CD14-positive monocyte (primary cell): ENCODE results near the gene KREMEN1. TPM values are rescaled to one million over a fixed set of nuclear protein-coding genes. Genes with fewer than 3 reads are reported as not detected.
A peak's percentile ranks its signal among the peaks of the same experiment; 100 is the strongest.

Experiments used
- DNase-seq, 3 donors: peaks; one replicate each; pipeline ENCODE4 v3.0.0-alpha.2; 2011 to 2022
- H2AFZ ChIP-seq: 2 replicates; pipeline ENCODE4 v1.6.0; 2012; ENCODE audit warnings: mild to moderate bottlenecking, low read depth, low read length, inconsistent platforms; ENCODE audit not compliant: insufficient read depth, poor library complexity, severe bottlenecking
- H3K27ac ChIP-seq, 2 donors: 1 replicate in 1 of 2; 2 replicates in 1 of 2; pipeline ENCODE4 v1.5.1; 2012 to 2013; ENCODE audit warnings: low read length in 2 of 2, control low read depth in 1 of 2, inconsistent platforms in 1 of 2, low read depth in 1 of 2, mild to moderate bottlenecking in 1 of 2
- H3K27me3 ChIP-seq, 2 donors: one replicate each; pipeline versions ENCODE4 v1.6.0 to v1.6.1; 2011 to 2013; ENCODE audit warnings: low read length in 2 of 2; ENCODE audit not compliant: control insufficient read depth in 2 of 2, insufficient read depth in 2 of 2
- H3K36me3 ChIP-seq, 2 donors: replicated peaks in 1 of 2; 1 replicate in 1 of 2; 2 replicates in 1 of 2; pipeline versions ENCODE4 v1.5.1 to v1.6.1; 2012 to 2013; ENCODE audit warnings: low read length in 2 of 2, control low read depth in 1 of 2, inconsistent platforms in 1 of 2, mild to moderate bottlenecking in 1 of 2; ENCODE audit not compliant: insufficient read depth in 2 of 2, control insufficient read depth in 1 of 2
- H3K4me1 ChIP-seq, 2 donors: 1 replicate in 1 of 2; 2 replicates in 1 of 2; pipeline versions ENCODE4 v1.5.1 to v1.6.1; 2012 to 2013; ENCODE audit warnings: low read length in 2 of 2, control low read depth in 1 of 2, inconsistent platforms in 1 of 2, mild to moderate bottlenecking in 1 of 2, moderate library complexity in 1 of 2; ENCODE audit not compliant: insufficient read depth in 2 of 2, control insufficient read depth in 1 of 2
- H3K4me2 ChIP-seq: replicated peaks from 2 replicates; pipeline ENCODE3; 2012; ENCODE audit warnings: low read length, moderate library complexity, mild to moderate bottlenecking; ENCODE audit not compliant: poor library complexity, severe bottlenecking; ENCODE audit errors: extremely low read depth
- H3K4me3 ChIP-seq, 3 experiments: fragments of 200-600 bp in 1 of 3; sonication (generic) in 1 of 3; replicated peaks in 1 of 3; 1 replicate in 2 of 3; 2 replicates in 1 of 3; pipeline ENCODE4 v1.5.1; 2011 to 2013; ENCODE audit warnings: low read length in 3 of 3, mild to moderate bottlenecking in 3 of 3, control low read depth in 2 of 3, low read depth in 2 of 3, inconsistent platforms in 1 of 3, moderate library complexity in 1 of 3
- H3K79me2 ChIP-seq: 2 replicates; pipeline ENCODE4 v1.6.0; 2012; ENCODE audit warnings: mild to moderate bottlenecking, control low read depth, inconsistent platforms, low read length, moderate library complexity; ENCODE audit not compliant: insufficient read depth
- H3K9ac ChIP-seq: 2 replicates; pipeline ENCODE4 v1.6.0; 2017; ENCODE audit warnings: low read length, mild to moderate bottlenecking; ENCODE audit not compliant: insufficient read depth, poor library complexity, severe bottlenecking
- H3K9me3 ChIP-seq, 2 donors: replicated peaks in 1 of 2; 1 replicate in 1 of 2; 2 replicates in 1 of 2; pipeline versions ENCODE4 v1.5.1 to v1.6.1; 2012 to 2013; ENCODE audit warnings: low read length in 2 of 2, control low read depth in 1 of 2; ENCODE audit not compliant: control insufficient read depth in 1 of 2, insufficient read depth in 1 of 2
- H4K20me1 ChIP-seq: 2 replicates; pipeline ENCODE4 v1.6.0; 2012; ENCODE audit warnings: mild to moderate bottlenecking, low read length, control low read depth, moderate library complexity; ENCODE audit not compliant: insufficient read depth
- H3K27ac Mint-ChIP-seq, 7 donors: one replicate each; pipeline ENCODE4 v1.8.0; 2020; ENCODE audit warnings: mild to moderate bottlenecking in 7 of 7, mixed read lengths in 7 of 7, moderate library complexity in 6 of 7, inconsistent platforms in 2 of 7
- H3K27me3 Mint-ChIP-seq, 3 donors: one replicate each; pipeline ENCODE4 v1.8.0; 2021 to 2022; ENCODE audit warnings: low read depth in 3 of 3, mild to moderate bottlenecking in 3 of 3, mixed read lengths in 3 of 3, moderate library complexity in 3 of 3, inconsistent platforms in 1 of 3
- H3K36me3 Mint-ChIP-seq, 2 donors: one replicate each; pipeline ENCODE4 v1.8.0; 2020; ENCODE audit warnings: mixed read lengths in 2 of 2, inconsistent platforms in 1 of 2, mild to moderate bottlenecking in 1 of 2
- H3K4me1 Mint-ChIP-seq: one replicate; pipeline ENCODE4 v1.8.0; 2020; ENCODE audit warnings: mild to moderate bottlenecking, mixed read lengths
- H3K4me3 Mint-ChIP-seq, 2 donors: one replicate each; pipeline ENCODE4 v1.8.0; 2020; ENCODE audit warnings: mild to moderate bottlenecking in 2 of 2, mixed read lengths in 2 of 2, moderate library complexity in 1 of 2
- H3K9me3 Mint-ChIP-seq, 7 donors: one replicate each; pipeline ENCODE4 v1.8.0; 2020 to 2022; ENCODE audit warnings: mixed read lengths in 7 of 7, mild to moderate bottlenecking in 6 of 7, moderate library complexity in 6 of 7, inconsistent platforms in 2 of 7
- WGBS: methylation state at CpG from one replicate; pipeline ENCODE4 v1.1.5; 2013; ENCODE audit warnings: missing lambda C conversion rate; ENCODE audit not compliant: insufficient coverage; 5-methylcytosine and 5-hydroxymethylcytosine counted together
- intact Hi-C, 2 donors: fragments of 100-400 bp; cut with micrococcal nuclease; formaldehyde crosslinking; loops; one replicate each; pipeline versions ENCODE4 v1.15.0 to v1.15.1; 2023
- polyA plus RNA-seq, 3 donors: library from polyadenylated mRNA; depleted of rRNA in 1 of 3; unstranded in 2 of 3; stranded (reverse) in 1 of 3; fragments of 300-500 nt in 2 of 3; fragments of >200 nt in 1 of 3; fragmentation: Illumina TruSeq in 2 of 3; gene quantifications; 1 replicate in 2 of 3; 2 replicates in 1 of 3; pipeline ENCODE4 v1.2.3, GENCODE V29; 2012 to 2021
- TF ChIP-seq, protein P1 (sequence below): fragments of 200-600 bp; IDR thresholded peaks from one replicate; pipeline ENCODE4 v1.8.0; 2022; ENCODE audit warnings: antibody characterized with exemption, mild to moderate bottlenecking

Gene KREMEN1
- polyA plus RNA-seq, 3 donors, result 0.47 to 1.6 (median 0.69) TPM

GRCh38 chr22:29209624-29209929 is 136.7 kb downstream of the KREMEN1 start:
- TF ChIP-seq, protein P1, sequence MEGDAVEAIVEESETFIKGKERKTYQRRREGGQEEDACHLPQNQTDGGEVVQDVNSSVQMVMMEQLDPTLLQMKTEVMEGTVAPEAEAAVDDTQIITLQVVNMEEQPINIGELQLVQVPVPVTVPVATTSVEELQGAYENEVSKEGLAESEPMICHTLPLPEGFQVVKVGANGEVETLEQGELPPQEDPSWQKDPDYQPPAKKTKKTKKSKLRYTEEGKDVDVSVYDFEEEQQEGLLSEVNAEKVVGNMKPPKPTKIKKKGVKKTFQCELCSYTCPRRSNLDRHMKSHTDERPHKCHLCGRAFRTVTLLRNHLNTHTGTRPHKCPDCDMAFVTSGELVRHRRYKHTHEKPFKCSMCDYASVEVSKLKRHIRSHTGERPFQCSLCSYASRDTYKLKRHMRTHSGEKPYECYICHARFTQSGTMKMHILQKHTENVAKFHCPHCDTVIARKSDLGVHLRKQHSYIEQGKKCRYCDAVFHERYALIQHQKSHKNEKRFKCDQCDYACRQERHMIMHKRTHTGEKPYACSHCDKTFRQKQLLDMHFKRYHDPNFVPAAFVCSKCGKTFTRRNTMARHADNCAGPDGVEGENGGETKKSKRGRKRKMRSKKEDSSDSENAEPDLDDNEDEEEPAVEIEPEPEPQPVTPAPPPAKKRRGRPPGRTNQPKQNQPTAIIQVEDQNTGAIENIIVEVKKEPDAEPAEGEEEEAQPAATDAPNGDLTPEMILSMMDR, result no peak
- 86% methylated on average over 2 of the region's 3 CpGs for WGBS
- Mint-ChIP-seq H3K4me1 (peaks cover 16% of the 10 kb centered on the region), H3K4me3 (no peak overlapping the region), H3K27ac (peak overlapping the region in 1 of 7 donors; percentile 66), H3K9me3 (peaks cover 0 to 6% (median 0%) of the 10 kb centered on the region in 7 donors), H3K36me3 (peaks cover 1 to 2% of the 10 kb centered on the region in 2 donors), H3K27me3 (peaks cover 29 to 41% (median 32%) of the 10 kb centered on the region in 3 donors)
- Histone ChIP-seq H3K4me1 (peaks cover 11 to 20% of the 10 kb centered on the region in 2 donors), H4K20me1 (no peaks in the 10 kb centered on the region), H3K9ac (no peak overlapping the region), H2AFZ (no peak overlapping the region), H3K36me3 (no peaks in the 10 kb centered on the region), H3K27ac (no peak overlapping the region), H3K4me2 (no peak overlapping the region), H3K9me3 (no peaks in the 10 kb centered on the region), H3K4me3 (no peak overlapping the region), H3K27me3 (peaks cover 6 to 36% of the 10 kb centered on the region in 2 donors), H3K79me2 (no peaks in the 10 kb centered on the region)
- no peak for DNase-seq
- intact Hi-C loops, result no loop called here

DNA sequence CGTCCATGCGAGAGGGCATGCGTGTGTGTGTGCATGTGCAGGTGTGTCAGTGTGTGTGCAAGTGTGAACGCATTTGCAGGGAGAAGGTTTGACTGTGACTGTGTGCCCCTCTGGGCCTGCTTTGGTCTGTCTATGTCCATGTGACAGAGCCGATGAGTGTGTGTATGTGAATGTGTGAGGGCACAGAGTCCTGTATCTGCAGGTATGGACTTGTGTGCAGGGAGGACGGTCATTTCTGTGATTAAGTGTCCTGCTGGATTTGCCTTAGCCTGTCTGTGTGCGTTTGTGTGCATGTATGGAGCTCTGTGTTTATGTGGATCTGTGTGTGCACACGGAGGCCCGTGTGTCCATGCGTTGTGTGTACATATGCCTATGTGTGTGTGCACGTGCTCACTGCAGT is 138.2 kb downstream of the KREMEN1 start:
- Histone ChIP-seq H3K9ac (no peak overlapping the region), H3K27me3 (peaks cover 5 to 28% of the 10 kb centered on the region in 2 donors), H3K4me1 (peaks cover 7 to 13% of the 10 kb centered on the region in 2 donors), H3K4me3 (no peak overlapping the region), H3K79me2 (no peaks in the 10 kb centered on the region), H3K4me2 (no peak overlapping the region), H3K9me3 (no peaks in the 10 kb centered on the region), H2AFZ (no peak overlapping the region), H4K20me1 (no peaks in the 10 kb centered on the region), H3K27ac (no peak overlapping the region), H3K36me3 (no peaks in the 10 kb centered on the region)
- peaks cover 9% of the 10 kb centered on the region for H3K4me1 Mint-ChIP-seq
- H3K9me3 Mint-ChIP-seq, result peaks cover 0 to 6% (median 0%) of the 10 kb centered on the region in 7 donors
- peaks cover 24 to 30% (median 24%) of the 10 kb centered on the region in 3 donors for H3K27me3 Mint-ChIP-seq
- no peak for DNase-seq
- no peak overlapping the region for H3K27ac Mint-ChIP-seq
- H3K36me3 Mint-ChIP-seq, result peaks cover 0 to 1% of the 10 kb centered on the region in 2 donors
- WGBS, result 89% methylated on average over 11 of the region's 11 CpGs
- TF ChIP-seq, protein P1, result no peak
- no peak overlapping the region for H3K4me3 Mint-ChIP-seq
- intact Hi-C loops, result no loop called here
